Mucosa of stomach (tissue), 1 donor: ENCODE measurements around the gene MRPL39.

ENCODE experiments used
- H3K27me3 ChIP-seq: one replicate; pipeline ENCODE4 v1.7.0; 2013; ENCODE audit warnings: mild to moderate bottlenecking, low read length; ENCODE audit not compliant: control insufficient read depth, insufficient read depth
- H3K36me3 ChIP-seq: one replicate; pipeline ENCODE4 v1.7.0; 2013; ENCODE audit warnings: low read length; ENCODE audit not compliant: control insufficient read depth, insufficient read depth
- H3K4me1 ChIP-seq: one replicate; pipeline ENCODE4 v1.7.0; 2013; ENCODE audit warnings: mild to moderate bottlenecking, low read length; ENCODE audit not compliant: control insufficient read depth, insufficient read depth
- H3K4me3 ChIP-seq: one replicate; pipeline ENCODE4 v1.7.0; 2013; ENCODE audit warnings: low read length
- H3K9ac ChIP-seq: one replicate; pipeline ENCODE4 v1.7.0; 2013; ENCODE audit warnings: mild to moderate bottlenecking, low read length, moderate library complexity
- H3K9me3 ChIP-seq: one replicate; pipeline ENCODE4 v1.7.0; 2013; ENCODE audit warnings: mild to moderate bottlenecking, low read length, moderate library complexity; ENCODE audit not compliant: control insufficient read depth
- donor health status: Pancreatic carcinoma.

Gene MRPL39

DNA sequence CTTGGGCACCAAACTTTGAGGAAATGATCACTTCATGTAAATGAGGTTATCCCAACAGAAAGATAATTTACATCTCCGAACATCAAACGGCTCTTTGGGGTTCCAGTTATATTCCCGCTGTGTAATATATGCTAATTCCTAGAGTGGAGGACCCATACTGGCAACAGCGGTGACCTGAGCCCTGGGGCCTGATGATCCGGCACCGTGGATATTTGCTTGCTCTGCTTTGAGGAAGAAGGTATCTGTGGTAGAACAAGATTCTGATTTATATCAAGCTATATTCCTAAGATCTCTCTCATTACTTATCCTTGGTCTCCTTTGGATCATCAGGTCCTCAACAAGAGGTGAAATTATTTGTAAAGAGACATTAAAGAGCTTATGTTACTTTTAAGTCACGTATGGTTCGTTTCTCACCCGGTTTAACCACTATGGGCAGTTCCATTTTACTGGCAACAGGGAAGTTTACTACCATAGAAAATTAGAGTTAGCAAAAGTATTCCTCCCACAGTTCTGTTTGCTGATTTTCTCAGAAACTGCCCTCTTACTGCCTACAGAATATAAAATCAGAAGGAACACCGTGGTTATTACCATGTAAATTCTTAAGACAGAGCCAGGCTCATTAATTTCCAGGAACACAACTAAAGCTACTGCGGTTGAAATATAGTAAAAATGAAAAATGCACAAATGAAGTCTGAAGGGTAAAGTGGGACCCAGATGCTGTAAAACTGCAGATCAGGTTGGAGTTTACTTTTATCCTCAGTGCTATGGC lies 56.7 kb downstream of the MRPL39 start:
- H3K27me3 ChIP-seq = no peaks in the 10 kb centered on the region

DNA sequence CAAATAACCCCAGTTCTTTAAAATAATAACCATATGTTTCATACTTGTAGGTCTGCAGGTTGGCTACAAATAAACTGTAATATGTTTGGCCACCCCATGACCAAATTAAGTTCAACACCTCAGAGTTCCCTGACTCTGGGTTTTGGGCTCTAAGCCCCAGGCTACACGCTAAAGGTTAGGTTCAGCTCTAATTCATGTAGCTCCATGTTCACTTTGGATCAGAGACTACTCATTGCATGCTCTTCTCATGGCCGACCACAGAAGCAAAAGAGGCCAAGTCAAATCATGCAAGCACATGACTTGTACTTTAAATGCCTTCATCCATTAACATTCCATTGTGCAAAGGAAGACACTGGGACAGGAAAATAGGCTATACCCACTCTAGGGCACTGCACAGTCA lies 66.2 kb downstream of the MRPL39 start:
- Histone ChIP-seq H3K9ac (no peak overlapping the region), H3K27me3 (no peaks in the 10 kb centered on the region), H3K4me3 (no peak overlapping the region), H3K9me3 (no peaks in the 10 kb centered on the region), H3K36me3 (no peaks in the 10 kb centered on the region), H3K4me1 (no peaks in the 10 kb centered on the region)

More for the DNA sequence above, 56.7 kb downstream of the MRPL39 start:
- no peaks in the 10 kb centered on the region for H3K9me3 ChIP-seq
- H3K36me3 ChIP-seq = no peaks in the 10 kb centered on the region
- no peak overlapping the region for H3K4me3 ChIP-seq
- no peak overlapping the region for H3K9ac ChIP-seq
- no peaks in the 10 kb centered on the region for H3K4me1 ChIP-seq

DNA sequence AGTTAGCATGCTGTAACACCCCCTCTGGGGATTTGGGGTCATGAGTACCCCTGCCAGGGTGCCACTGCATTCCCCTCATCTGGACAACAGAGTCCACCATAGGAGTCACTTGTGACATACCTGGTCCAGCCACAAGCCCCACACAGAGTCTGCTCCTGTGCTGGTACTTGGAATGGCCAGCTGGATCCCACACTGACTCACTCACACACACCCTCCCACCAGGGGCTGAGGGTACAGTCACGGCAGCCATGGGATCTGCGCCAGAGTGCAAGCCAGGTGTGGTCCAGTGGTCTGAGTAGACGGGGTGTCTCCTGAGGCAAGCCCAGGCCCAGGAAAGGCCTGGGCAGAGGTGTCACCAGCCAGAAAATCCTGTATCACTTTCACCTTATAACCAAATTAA lies 67.7 kb downstream of the MRPL39 start:
- H3K36me3 ChIP-seq = no peaks in the 10 kb centered on the region
- H3K9me3 ChIP-seq = no peaks in the 10 kb centered on the region
- H3K4me1 ChIP-seq = no peaks in the 10 kb centered on the region
- H3K27me3 ChIP-seq = no peaks in the 10 kb centered on the region
- H3K4me3 ChIP-seq = no peak overlapping the region
- no peak overlapping the region for H3K9ac ChIP-seq

DNA sequence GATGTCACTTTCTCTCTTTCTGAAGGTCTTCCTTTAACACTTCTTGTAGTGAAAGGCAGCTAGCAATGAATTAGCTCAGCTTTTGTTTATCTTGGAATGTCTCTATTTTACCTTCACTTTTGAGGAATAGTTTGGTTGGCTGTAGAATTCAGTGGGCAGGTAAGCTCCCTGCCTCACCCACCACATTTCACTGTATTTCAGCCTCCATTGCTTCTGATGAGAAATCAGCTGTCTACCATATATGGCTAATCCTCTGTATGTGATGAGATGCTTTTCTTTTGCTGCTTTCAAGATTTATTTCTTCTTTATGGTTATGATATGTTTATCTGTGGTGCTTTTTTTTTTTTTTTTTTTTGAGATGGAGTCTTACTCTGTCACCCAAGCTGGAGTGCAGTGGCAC lies 70.1 kb downstream of the MRPL39 start:
- no peak overlapping the region for H3K4me3 ChIP-seq
- H3K27me3 ChIP-seq = no peaks in the 10 kb centered on the region
- no peaks in the 10 kb centered on the region for H3K4me1 ChIP-seq
- no peaks in the 10 kb centered on the region for H3K36me3 ChIP-seq
- no peak overlapping the region for H3K9ac ChIP-seq
- H3K9me3 ChIP-seq = no peaks in the 10 kb centered on the region

DNA sequence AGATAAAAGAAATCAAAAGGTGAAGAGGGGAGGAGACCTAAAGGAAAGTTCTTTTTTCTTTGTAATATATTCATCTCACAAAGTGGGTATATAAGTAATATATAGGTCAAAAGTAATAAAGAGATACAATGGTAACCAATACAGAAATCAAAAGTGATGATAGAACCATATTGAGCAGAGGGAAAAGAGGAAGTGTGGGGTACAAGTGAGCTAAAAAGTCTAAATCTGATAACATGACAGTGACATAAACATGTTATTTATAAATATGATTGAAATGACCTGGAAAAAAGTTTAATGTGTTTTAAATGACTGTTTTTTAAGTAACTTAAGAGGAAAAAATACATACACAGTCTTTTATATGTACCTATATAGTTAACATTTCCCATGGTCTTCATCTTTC lies 70.5 kb downstream of the MRPL39 start:
- Histone ChIP-seq H3K9me3 (no peaks in the 10 kb centered on the region), H3K4me3 (no peak overlapping the region), H3K36me3 (no peaks in the 10 kb centered on the region), H3K27me3 (no peaks in the 10 kb centered on the region), H3K4me1 (no peaks in the 10 kb centered on the region), H3K9ac (no peak overlapping the region)

DNA sequence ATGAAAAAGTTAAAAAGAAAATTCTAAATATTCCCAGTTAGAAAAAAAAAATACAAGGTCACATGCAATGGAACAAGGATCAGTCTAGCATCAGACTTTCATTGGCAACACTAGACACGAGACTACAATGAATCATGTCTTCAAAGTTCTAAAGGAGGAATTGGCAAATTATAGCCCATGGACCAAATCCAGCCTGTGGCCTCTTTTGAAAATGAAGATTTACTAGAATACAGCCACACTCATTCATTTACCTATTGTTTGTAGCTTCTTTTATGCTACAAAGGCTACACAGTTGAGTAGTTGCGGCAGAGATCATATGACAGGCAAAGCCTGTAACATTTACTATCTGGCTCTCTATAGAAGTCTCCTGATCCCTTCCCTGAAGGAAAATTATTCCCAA lies 71.4 kb downstream of the MRPL39 start:
- Histone ChIP-seq H3K27me3 (no peaks in the 10 kb centered on the region), H3K36me3 (no peaks in the 10 kb centered on the region), H3K4me1 (no peaks in the 10 kb centered on the region), H3K9me3 (no peaks in the 10 kb centered on the region), H3K4me3 (no peak overlapping the region), H3K9ac (no peak overlapping the region)
